Fibroblast of skin of right biceps (primary cell): ENCODE results near the gene CACYBP.

Experiments used
- DNase-seq: peaks from one replicate; pipeline ENCODE4 v3.0.0-alpha.2; 2013

CACYBP gene

GRCh38 chr1:174975764-174976163 lies 24.0 kb upstream of the CACYBP start:
- DNase-seq = no peak

GRCh38 chr1:174976436-174977108 lies 23.2 kb upstream of the CACYBP start:
- peak; percentile 65 for DNase-seq

GRCh38 chr1:174982971-174983689 lies 16.6 kb upstream of the CACYBP start:
- DNase-seq = peak; percentile 44

GRCh38 chr1:174984952-174985351 lies 14.8 kb upstream of the CACYBP start:
- no peak for DNase-seq

GRCh38 chr1:174988539-174988938 lies 11.2 kb upstream of the CACYBP start:
- DNase-seq = no peak

- DNase-seq = no peak
Measured at GRCh38 chr1:174988986-174989385, 10.8 kb upstream of the CACYBP start.

GRCh38 chr1:174989536-174990220 lies 10.1 kb upstream of the CACYBP start:
- no peak for DNase-seq

- DNase-seq = peak; percentile 43
Measured at GRCh38 chr1:174990382-174990999, 9.3 kb upstream of the CACYBP start.

- no peak for DNase-seq
Measured at GRCh38 chr1:174991473-174991872, 8.3 kb upstream of the CACYBP start.

GRCh38 chr1:174995121-174995520 lies 4.6 kb upstream of the CACYBP start:
- DNase-seq = no peak

- peak; percentile 26 for DNase-seq
Measured at GRCh38 chr1:174995916-174996315, 3.8 kb upstream of the CACYBP start.

GRCh38 chr1:174996476-174996875 lies 3.3 kb upstream of the CACYBP start:
- DNase-seq = peak; percentile 47

- DNase-seq = no peak
Measured at GRCh38 chr1:174997041-174997440, 2.7 kb upstream of the CACYBP start.

- DNase-seq = peak; percentile 66
Measured at GRCh38 chr1:174998569-174999215, 1.1 kb upstream of the CACYBP start.

- DNase-seq = peak; percentile 99
Measured at GRCh38 chr1:174999216-174999935, 371 bp upstream of the CACYBP start.

- DNase-seq = no peak
Measured at GRCh38 chr1:175000697-175001187, 995 bp downstream of the CACYBP start.

GRCh38 chr1:175002910-175003517 lies 3.3 kb downstream of the CACYBP start:
- no peak for DNase-seq

GRCh38 chr1:175003521-175003920 lies 3.8 kb downstream of the CACYBP start:
- no peak for DNase-seq

GRCh38 chr1:175005085-175005783 lies 5.5 kb downstream of the CACYBP start:
- DNase-seq = peak; percentile 42

GRCh38 chr1:175009532-175009931 lies 9.8 kb downstream of the CACYBP start:
- no peak for DNase-seq

GRCh38 chr1:175013445-175013844 lies 13.7 kb downstream of the CACYBP start:
- no peak for DNase-seq
